ENCODE measurements around the gene HS6ST3.

Gene HS6ST3

GRCh38 chr13:96575423-96576320, 485.8 kb downstream of the HS6ST3 start:
- DNase-seq (no peak), ATAC-seq (no peak)
- Mint-ChIP-seq H3K27ac (no peak overlapping the region), H3K4me3 (no peak overlapping the region), H3K36me3 (ENCODE audit: low read depth) (no peaks in the 10 kb centered on the region), H3K9me3 (peaks cover 6% of the 10 kb centered on the region), H3K27me3 (no peaks in the 10 kb centered on the region), H3K4me1 (no peaks in the 10 kb centered on the region)

GRCh38 chr13:96581741-96582140, 491.8 kb downstream of the HS6ST3 start:
- no peaks in the 10 kb centered on the region for H3K36me3 Mint-ChIP-seq (ENCODE audit: low read depth)
- H3K9me3 Mint-ChIP-seq, result peaks cover 16% of the 10 kb centered on the region
- no peak overlapping the region for H3K27ac Mint-ChIP-seq
- no peaks in the 10 kb centered on the region for H3K27me3 Mint-ChIP-seq
- H3K4me1 Mint-ChIP-seq, result no peaks in the 10 kb centered on the region
- no peak overlapping the region for H3K4me3 Mint-ChIP-seq
- ATAC-seq, result no peak
- no peak for DNase-seq

- ATAC-seq, result no peak
- Mint-ChIP-seq H3K27ac (no peak overlapping the region), H3K4me1 (no peaks in the 10 kb centered on the region), H3K36me3 (ENCODE audit: low read depth) (no peaks in the 10 kb centered on the region), H3K27me3 (no peaks in the 10 kb centered on the region), H3K4me3 (no peak overlapping the region), H3K9me3 (peaks cover 12% of the 10 kb centered on the region)
- no peak for DNase-seq
These were observed 525.3 kb downstream of the HS6ST3 start for GRCh38 chr13:96615252-96615651.

DNA sequence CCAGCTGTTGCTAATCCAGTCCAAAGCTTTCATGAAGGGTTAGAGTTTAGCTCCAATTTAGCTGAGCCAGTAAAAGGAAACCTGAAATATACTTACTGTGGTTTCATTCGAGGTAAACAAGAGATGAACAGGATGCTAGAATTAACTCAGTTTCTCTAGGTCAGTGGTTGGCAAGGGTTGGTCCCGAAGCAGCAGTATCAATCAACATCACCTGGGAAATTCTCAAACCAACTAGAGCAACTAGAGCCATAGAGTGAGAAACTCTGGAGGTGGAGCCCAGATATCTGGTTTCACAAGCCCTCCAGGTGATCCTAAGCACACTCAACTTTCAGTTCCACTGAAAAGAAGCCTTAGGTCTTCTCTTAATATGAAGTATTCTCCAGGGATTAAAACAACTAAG, 527.6 kb downstream of the HS6ST3 start:
- Mint-ChIP-seq H3K9me3 (peaks cover 6% of the 10 kb centered on the region), H3K27ac (no peak overlapping the region), H3K36me3 (ENCODE audit: low read depth) (no peaks in the 10 kb centered on the region), H3K27me3 (no peaks in the 10 kb centered on the region), H3K4me3 (no peak overlapping the region), H3K4me1 (no peaks in the 10 kb centered on the region)
- ATAC-seq (no peak), DNase-seq (no peak)

DNA sequence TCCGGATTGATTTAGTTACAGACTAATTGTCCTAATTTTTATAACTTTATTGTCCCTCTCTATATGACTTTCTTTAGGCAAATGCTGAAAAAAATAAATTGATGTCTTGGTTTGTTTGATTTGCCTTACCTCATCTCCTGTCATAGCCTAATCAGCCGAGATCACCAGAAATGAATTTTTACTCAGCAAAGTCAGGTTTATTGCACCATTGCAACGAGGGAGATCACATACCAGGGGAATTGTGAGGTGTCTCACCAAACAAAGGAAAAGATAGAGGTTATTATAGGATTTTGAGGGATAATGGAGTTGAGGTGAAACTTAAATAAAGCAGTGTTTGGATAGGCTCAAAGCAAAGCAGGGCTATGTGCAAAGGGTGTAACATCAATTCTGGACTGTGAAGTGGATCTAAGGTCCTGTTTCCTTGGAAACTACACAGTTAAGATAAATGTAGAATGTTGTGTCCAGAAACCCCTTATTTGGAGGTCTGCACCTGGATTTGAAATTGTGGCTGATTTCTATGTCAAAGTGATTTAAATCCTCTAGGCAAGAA, 531.8 kb downstream of the HS6ST3 start:
- Mint-ChIP-seq H3K4me3 (no peak overlapping the region), H3K27ac (no peak overlapping the region), H3K36me3 (ENCODE audit: low read depth) (no peaks in the 10 kb centered on the region), H3K4me1 (no peaks in the 10 kb centered on the region), H3K9me3 (no peaks in the 10 kb centered on the region), H3K27me3 (no peaks in the 10 kb centered on the region)
- no peak for ATAC-seq
- no peak for DNase-seq

DNA sequence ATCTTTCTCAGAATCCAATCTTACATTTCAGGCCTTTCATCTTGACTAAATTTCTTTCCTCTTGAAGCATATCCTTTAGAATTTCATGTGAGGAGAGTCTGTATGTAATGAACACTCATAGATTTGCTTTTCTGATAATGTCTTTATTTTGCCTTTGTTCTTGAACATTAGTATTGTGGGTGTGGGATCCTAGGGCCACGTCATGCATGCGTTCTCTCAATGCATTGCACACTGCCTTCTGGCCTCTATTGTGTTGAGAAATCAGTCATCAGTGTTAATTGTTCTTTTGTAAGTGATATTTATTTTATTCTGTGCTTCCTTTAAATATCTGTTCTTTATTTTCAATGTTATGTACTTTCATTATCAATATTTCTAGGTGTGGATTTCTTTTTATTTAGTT, 539.4 kb downstream of the HS6ST3 start:
- no peak for DNase-seq
- peaks cover 11% of the 10 kb centered on the region for H3K9me3 Mint-ChIP-seq
- H3K4me3 Mint-ChIP-seq, result no peak overlapping the region
- H3K27me3 Mint-ChIP-seq, result no peaks in the 10 kb centered on the region
- ATAC-seq, result no peak
- H3K36me3 Mint-ChIP-seq (ENCODE audit: low read depth), result no peaks in the 10 kb centered on the region
- H3K27ac Mint-ChIP-seq, result no peak overlapping the region
- H3K4me1 Mint-ChIP-seq, result no peaks in the 10 kb centered on the region

- no peaks in the 10 kb centered on the region for H3K27me3 Mint-ChIP-seq
- no peak for DNase-seq
- H3K4me1 Mint-ChIP-seq, result no peaks in the 10 kb centered on the region
- no peaks in the 10 kb centered on the region for H3K36me3 Mint-ChIP-seq (ENCODE audit: low read depth)
- H3K4me3 Mint-ChIP-seq, result no peak overlapping the region
- H3K9me3 Mint-ChIP-seq, result peaks cover 14% of the 10 kb centered on the region
- no peak for ATAC-seq
- no peak overlapping the region for H3K27ac Mint-ChIP-seq
These were observed 542.8 kb downstream of the HS6ST3 start for GRCh38 chr13:96632536-96633320.

GRCh38 chr13:96636001-96636709, 546.2 kb downstream of the HS6ST3 start:
- ATAC-seq (no peak), DNase-seq (no peak)
- Mint-ChIP-seq H3K9me3 (peaks cover 4% of the 10 kb centered on the region), H3K36me3 (ENCODE audit: low read depth) (no peaks in the 10 kb centered on the region), H3K27ac (no peak overlapping the region), H3K4me1 (no peaks in the 10 kb centered on the region), H3K4me3 (no peak overlapping the region), H3K27me3 (no peaks in the 10 kb centered on the region)

DNA sequence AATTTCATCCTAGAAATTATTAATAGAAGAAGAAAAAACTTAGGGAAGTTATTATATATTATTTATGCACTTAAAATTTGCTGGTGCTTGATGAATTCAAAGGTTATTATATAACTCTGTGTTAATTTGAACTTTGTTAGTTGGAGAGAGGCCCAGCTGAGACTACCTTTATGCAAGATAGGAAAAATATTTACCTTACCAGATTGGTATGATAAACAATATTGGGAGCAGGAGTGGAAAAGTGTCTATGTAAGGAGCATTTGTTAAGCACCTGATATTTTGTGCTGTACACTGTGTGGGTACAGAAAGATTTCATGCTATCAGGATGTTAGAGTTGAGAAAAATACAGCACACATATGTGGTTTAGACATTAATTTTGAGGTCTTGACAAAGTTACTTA, 547.1 kb downstream of the HS6ST3 start:
- Mint-ChIP-seq H3K27me3 (no peaks in the 10 kb centered on the region), H3K36me3 (ENCODE audit: low read depth) (no peaks in the 10 kb centered on the region), H3K27ac (no peak overlapping the region), H3K4me1 (no peaks in the 10 kb centered on the region), H3K9me3 (peaks cover 5% of the 10 kb centered on the region), H3K4me3 (no peak overlapping the region)
- ATAC-seq, result no peak
- DNase-seq, result no peak

- H3K27me3 Mint-ChIP-seq, result no peaks in the 10 kb centered on the region
- ATAC-seq (no peak), DNase-seq (no peak)
- no peak overlapping the region for H3K4me3 Mint-ChIP-seq
- peaks cover 26% of the 10 kb centered on the region for H3K9me3 Mint-ChIP-seq
- no peaks in the 10 kb centered on the region for H3K4me1 Mint-ChIP-seq
- no peaks in the 10 kb centered on the region for H3K36me3 Mint-ChIP-seq (ENCODE audit: low read depth)
- H3K27ac Mint-ChIP-seq, result no peak overlapping the region
These were observed 556.2 kb downstream of the HS6ST3 start for GRCh38 chr13:96646101-96646500.

- no peaks in the 10 kb centered on the region for H3K36me3 Mint-ChIP-seq (ENCODE audit: low read depth)
- no peaks in the 10 kb centered on the region for H3K27me3 Mint-ChIP-seq
- H3K27ac Mint-ChIP-seq, result no peak overlapping the region
- DNase-seq (no peak), ATAC-seq (no peak)
- H3K9me3 Mint-ChIP-seq, result peaks cover 26% of the 10 kb centered on the region
- H3K4me1 Mint-ChIP-seq, result no peaks in the 10 kb centered on the region
- no peak overlapping the region for H3K4me3 Mint-ChIP-seq
These were observed 556.8 kb downstream of the HS6ST3 start for GRCh38 chr13:96646515-96647211.

GRCh38 chr13:96650301-96650886, 560.5 kb downstream of the HS6ST3 start:
- H3K9me3 Mint-ChIP-seq, result peaks cover 11% of the 10 kb centered on the region
- H3K27ac Mint-ChIP-seq, result no peak overlapping the region
- no peak overlapping the region for H3K4me3 Mint-ChIP-seq
- no peaks in the 10 kb centered on the region for H3K36me3 Mint-ChIP-seq (ENCODE audit: low read depth)
- no peak for ATAC-seq
- no peak for DNase-seq
- H3K4me1 Mint-ChIP-seq, result no peaks in the 10 kb centered on the region
- no peaks in the 10 kb centered on the region for H3K27me3 Mint-ChIP-seq

DNA sequence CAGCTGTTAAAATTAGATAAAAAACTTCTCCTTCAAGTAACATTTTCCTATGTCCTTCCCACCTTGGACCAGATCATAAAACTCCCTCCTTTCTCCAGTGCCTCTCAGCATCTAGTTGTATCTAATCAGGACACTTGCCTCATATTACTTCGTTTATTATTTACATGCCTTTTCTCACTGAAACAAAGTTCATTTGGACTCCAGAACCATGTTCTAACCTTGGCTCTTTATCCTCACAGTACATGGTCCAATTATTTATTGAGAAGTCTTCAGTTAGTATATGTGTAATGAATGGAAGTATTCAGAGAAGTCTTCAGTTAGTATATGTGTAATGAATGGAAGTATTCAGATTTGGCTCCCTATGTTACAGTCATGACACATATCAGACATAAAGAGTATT, 561.7 kb downstream of the HS6ST3 start:
- Mint-ChIP-seq H3K36me3 (ENCODE audit: low read depth) (no peaks in the 10 kb centered on the region), H3K27ac (no peak overlapping the region), H3K4me1 (no peaks in the 10 kb centered on the region), H3K4me3 (no peak overlapping the region), H3K9me3 (peaks cover 7% of the 10 kb centered on the region), H3K27me3 (no peaks in the 10 kb centered on the region)
- ATAC-seq (no peak), DNase-seq (no peak)

DNA sequence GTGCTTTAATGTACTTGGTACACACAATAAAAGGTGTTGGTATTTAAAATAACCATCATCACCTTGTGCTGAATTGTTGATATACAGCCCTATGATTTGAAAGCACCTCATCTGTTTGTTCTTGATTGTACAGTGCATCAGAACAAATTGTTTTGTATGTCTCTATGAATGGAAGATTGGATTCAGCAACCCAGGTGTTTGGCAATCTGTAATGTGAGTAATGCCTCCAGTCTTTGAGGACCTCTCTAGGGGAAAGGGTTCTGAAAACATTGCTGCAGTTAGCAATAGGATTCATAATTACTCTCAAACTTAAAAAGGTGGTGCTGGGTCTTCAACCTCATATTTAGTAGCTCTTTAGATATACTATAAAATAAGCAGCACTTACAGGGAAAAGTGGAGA, 562.6 kb downstream of the HS6ST3 start:
- no peak overlapping the region for H3K27ac Mint-ChIP-seq
- H3K4me3 Mint-ChIP-seq, result no peak overlapping the region
- no peaks in the 10 kb centered on the region for H3K36me3 Mint-ChIP-seq (ENCODE audit: low read depth)
- DNase-seq (no peak), ATAC-seq (no peak)
- no peaks in the 10 kb centered on the region for H3K27me3 Mint-ChIP-seq
- peaks cover 7% of the 10 kb centered on the region for H3K9me3 Mint-ChIP-seq
- no peaks in the 10 kb centered on the region for H3K4me1 Mint-ChIP-seq

All from activated naive CD8-positive, alpha-beta T cell treated with anti-CD3 and anti-CD28 coated beads, Interleukin-2, amount 50 U/mL, for 24 hours (primary cell).